OCI-LY1 (cell line): ENCODE measurements around the gene TRRAP.

ENCODE experiments used
- H2AFZ ChIP-seq: fragments of 200-600 bp; sonication (generic), shearing (Covaris generic); 2 replicates; pipeline ENCODE4 v1.6.0; 2014; ENCODE audit warnings: antibody characterized with exemption, mild to moderate bottlenecking, low read length
- H3F3A ChIP-seq: fragments of 200-600 bp; sonication (generic), shearing (Covaris generic); 2 replicates; pipeline ENCODE4 v1.6.0; 2014; ENCODE audit warnings: mild to moderate bottlenecking, antibody characterized with exemption, low read length, moderate library complexity; ENCODE audit not compliant: insufficient read depth
- H3K27ac ChIP-seq: fragments of 200-600 bp; sonication (generic); 2 replicates; pipeline ENCODE4 v1.5.1; 2014; ENCODE audit warnings: low read length, mixed run types, mild to moderate bottlenecking, low read depth; ENCODE audit not compliant: poor library complexity, severe bottlenecking
- H3K27me3 ChIP-seq: fragments of 200-600 bp; sonication (generic); 2 replicates; pipeline ENCODE4 v1.6.0; 2014; ENCODE audit warnings: antibody characterized with exemption, mild to moderate bottlenecking, low read length, moderate library complexity; ENCODE audit not compliant: insufficient read depth
- H3K36me3 ChIP-seq: fragments of 200-600 bp; sonication (generic); 2 replicates; pipeline ENCODE4 v1.6.1; 2014; ENCODE audit warnings: mild to moderate bottlenecking, antibody characterized with exemption, low read length, moderate library complexity, mixed read lengths; ENCODE audit not compliant: insufficient read depth
- H3K4me1 ChIP-seq: fragments of 200-600 bp; sonication (generic); 2 replicates; pipeline ENCODE4 v1.5.1; 2014; ENCODE audit warnings: mild to moderate bottlenecking, low read length, moderate library complexity; ENCODE audit not compliant: insufficient read depth, severe bottlenecking
- H3K4me2 ChIP-seq: fragments of 200-600 bp; sonication (generic), shearing (Covaris generic); 2 replicates; pipeline ENCODE4 v1.6.1; 2014; ENCODE audit warnings: low read length
- H3K4me3 ChIP-seq: fragments of 200-600 bp; sonication (generic); 2 replicates; pipeline ENCODE4 v1.5.1; 2014; ENCODE audit warnings: low read length, low read depth, mild to moderate bottlenecking, mixed read lengths; ENCODE audit not compliant: poor library complexity, severe bottlenecking
- H3K79me2 ChIP-seq: fragments of 200-600 bp; shearing (Covaris generic); 2 replicates; pipeline ENCODE4 v1.6.1; 2016; ENCODE audit warnings: mixed run types, low read length, mixed read lengths; ENCODE audit not compliant: insufficient read depth
- H3K9ac ChIP-seq: fragments of 200-600 bp; sonication (generic), shearing (Covaris generic); 2 replicates; pipeline ENCODE4 v1.6.1; 2014; ENCODE audit warnings: mild to moderate bottlenecking, low read length, mixed read lengths
- H3K9me2 ChIP-seq: fragments of 200-600 bp; sonication (generic), shearing (Covaris generic); 2 replicates; pipeline ENCODE4 v1.6.1; 2014; ENCODE audit warnings: low read depth, mild to moderate bottlenecking, low read length, mixed read lengths
- H3K9me3 ChIP-seq: fragments of 200-600 bp; shearing (Covaris generic); 2 replicates; pipeline ENCODE4 v1.6.1; 2014; ENCODE audit warnings: low read length, mixed read lengths
- H4K20me1 ChIP-seq: fragments of 200-600 bp; sonication (generic), shearing (Covaris generic); 2 replicates; pipeline ENCODE4 v1.6.0; 2016; ENCODE audit warnings: mild to moderate bottlenecking, low read length; ENCODE audit not compliant: insufficient read depth
- EZH2 ChIP-seq: fragments of 200-600 bp; sonication (generic), shearing (Covaris generic); IDR thresholded peaks from 2 replicates; pipeline ENCODE4 v1.8.0; 2017; ENCODE audit warnings: borderline replicate concordance, mixed run types, mild to moderate bottlenecking, antibody characterized with exemption, low read length, moderate library complexity, mixed read lengths
- TF ChIP-seq, protein P1 (sequence below): fragments of 200-600 bp; sonication (generic), shearing (Covaris generic); IDR thresholded peaks from 2 replicates; pipeline ENCODE4 v1.5.1; 2017; ENCODE audit warnings: mild to moderate bottlenecking, antibody characterized with exemption, low read length, moderate library complexity, mixed read lengths

TRRAP gene

DNA sequence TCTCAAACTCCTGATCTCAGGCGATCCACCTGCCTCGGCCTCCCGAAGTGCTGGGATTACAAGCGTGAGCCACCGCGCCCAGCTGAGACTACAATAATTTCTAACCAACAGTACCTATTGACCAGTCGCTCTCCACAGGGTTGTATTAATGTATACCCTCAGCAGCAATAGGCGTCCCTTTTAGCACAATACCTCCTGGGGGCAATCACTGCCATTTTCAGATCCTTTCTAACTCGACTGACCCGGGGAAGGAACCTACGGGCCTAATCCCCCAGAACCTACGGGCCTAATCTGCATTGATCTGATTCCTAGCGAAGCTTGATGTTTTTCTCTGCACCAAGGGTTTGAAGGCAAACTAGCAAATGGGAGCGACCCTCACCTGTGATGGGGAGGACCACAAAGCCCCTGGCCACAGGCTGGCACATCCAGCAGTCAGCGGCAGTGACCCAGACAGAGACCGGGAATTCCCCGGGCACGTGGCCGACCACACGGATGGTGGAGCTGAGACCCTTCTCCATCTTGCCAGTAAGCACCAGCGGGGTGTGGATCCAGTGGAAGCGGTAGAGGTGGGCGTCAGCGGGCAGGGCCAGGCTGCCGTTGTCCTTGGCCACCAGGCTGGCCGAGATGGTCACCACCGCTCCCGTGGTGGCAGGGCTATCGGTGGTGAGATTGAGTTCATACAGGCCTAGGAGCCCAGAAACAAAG lies 15.5 kb upstream of the TRRAP start:
- TF ChIP-seq, protein P1, sequence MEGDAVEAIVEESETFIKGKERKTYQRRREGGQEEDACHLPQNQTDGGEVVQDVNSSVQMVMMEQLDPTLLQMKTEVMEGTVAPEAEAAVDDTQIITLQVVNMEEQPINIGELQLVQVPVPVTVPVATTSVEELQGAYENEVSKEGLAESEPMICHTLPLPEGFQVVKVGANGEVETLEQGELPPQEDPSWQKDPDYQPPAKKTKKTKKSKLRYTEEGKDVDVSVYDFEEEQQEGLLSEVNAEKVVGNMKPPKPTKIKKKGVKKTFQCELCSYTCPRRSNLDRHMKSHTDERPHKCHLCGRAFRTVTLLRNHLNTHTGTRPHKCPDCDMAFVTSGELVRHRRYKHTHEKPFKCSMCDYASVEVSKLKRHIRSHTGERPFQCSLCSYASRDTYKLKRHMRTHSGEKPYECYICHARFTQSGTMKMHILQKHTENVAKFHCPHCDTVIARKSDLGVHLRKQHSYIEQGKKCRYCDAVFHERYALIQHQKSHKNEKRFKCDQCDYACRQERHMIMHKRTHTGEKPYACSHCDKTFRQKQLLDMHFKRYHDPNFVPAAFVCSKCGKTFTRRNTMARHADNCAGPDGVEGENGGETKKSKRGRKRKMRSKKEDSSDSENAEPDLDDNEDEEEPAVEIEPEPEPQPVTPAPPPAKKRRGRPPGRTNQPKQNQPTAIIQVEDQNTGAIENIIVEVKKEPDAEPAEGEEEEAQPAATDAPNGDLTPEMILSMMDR, result no peak

DNA sequence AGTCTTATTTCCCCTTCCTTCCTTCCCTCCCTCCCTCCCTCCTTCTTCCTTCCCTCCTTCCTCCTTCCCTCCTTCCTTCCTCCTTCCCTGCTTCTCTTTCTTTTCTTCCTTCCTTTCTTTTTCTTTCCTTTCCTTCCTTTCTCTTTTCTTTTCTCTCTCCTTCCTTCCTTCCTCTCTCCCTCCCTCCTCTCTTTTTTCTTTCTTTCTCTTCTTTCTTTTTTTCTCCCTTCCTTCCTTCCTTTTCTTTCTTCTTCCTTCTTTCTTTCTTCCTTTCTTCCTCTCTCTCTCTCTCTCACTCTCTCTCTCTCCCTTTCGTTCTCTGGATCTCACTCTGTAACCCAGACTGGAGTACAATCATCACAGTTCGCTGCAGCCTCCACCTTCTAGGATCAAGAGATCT lies 14.7 kb upstream of the TRRAP start:
- peaks cover 13% of the 10 kb centered on the region for H3K27me3 ChIP-seq
- no peaks in the 10 kb centered on the region for H3K4me1 ChIP-seq
- no peaks in the 10 kb centered on the region for H3K9me2 ChIP-seq
- no peaks in the 10 kb centered on the region for H3K79me2 ChIP-seq
- H2AFZ ChIP-seq, result no peak overlapping the region
- no peak overlapping the region for H3K4me3 ChIP-seq
- TF ChIP-seq EZH2, result no peak
- TF ChIP-seq, protein P1, result no peak
- no peaks in the 10 kb centered on the region for H3F3A ChIP-seq
- H3K27ac ChIP-seq, result no peak overlapping the region
- H3K9ac ChIP-seq, result no peak overlapping the region
- no peaks in the 10 kb centered on the region for H3K9me3 ChIP-seq
- no peaks in the 10 kb centered on the region for H4K20me1 ChIP-seq
- no peaks in the 10 kb centered on the region for H3K36me3 ChIP-seq
- no peak overlapping the region for H3K4me2 ChIP-seq

More for the DNA sequence above, 15.5 kb upstream of the TRRAP start:
- no peak overlapping the region for H2AFZ ChIP-seq
- no peak overlapping the region for H3K4me2 ChIP-seq
- H3K4me3 ChIP-seq, result no peak overlapping the region
- peaks cover 9% of the 10 kb centered on the region for H3K27me3 ChIP-seq
- no peaks in the 10 kb centered on the region for H3K79me2 ChIP-seq
- no peaks in the 10 kb centered on the region for H3K9me3 ChIP-seq
- no peak overlapping the region for H3K9ac ChIP-seq
- H3K4me1 ChIP-seq, result no peaks in the 10 kb centered on the region
- H3K36me3 ChIP-seq, result no peaks in the 10 kb centered on the region
- H4K20me1 ChIP-seq, result no peaks in the 10 kb centered on the region
- H3K9me2 ChIP-seq, result no peaks in the 10 kb centered on the region
- no peaks in the 10 kb centered on the region for H3F3A ChIP-seq
- H3K27ac ChIP-seq, result no peak overlapping the region

DNA sequence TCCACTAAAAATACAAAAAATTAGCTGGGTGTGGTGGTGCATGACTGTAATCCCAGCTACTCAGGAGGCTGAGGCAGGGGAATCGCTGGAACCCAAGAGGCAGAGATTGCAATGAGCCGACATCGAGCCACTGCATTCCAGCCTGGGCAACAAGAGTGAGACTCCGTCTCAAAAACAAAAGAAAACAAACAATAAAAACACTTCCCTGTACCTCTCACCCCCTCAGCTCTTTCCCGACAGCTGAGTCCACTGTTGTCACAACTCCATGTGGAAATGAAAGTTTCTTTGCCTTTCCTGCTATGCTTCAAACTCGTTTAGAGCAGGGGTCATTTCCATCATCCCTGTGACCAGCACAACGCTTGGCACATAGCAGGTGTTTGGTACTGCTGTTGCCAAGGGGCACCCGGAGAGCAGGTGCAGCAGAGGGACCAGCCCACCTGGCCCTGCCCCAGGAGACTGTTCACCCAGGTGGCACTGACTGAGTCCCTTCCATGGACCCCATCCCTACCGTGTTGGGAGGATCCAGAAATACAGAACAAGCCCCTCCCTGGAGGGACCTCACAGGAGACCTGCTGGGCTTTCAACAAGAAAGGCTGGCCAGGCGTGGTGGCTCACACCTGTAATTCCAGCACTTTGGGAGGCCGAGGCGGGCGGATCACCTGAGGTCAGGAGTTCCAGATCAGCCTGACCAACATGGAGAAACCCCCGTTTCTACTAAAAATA lies 13.4 kb upstream of the TRRAP start:
- H3K4me3 ChIP-seq, result no peak overlapping the region
- H3F3A ChIP-seq, result no peaks in the 10 kb centered on the region
- no peaks in the 10 kb centered on the region for H4K20me1 ChIP-seq
- no peak overlapping the region for H3K27ac ChIP-seq
- H3K36me3 ChIP-seq, result no peaks in the 10 kb centered on the region
- H2AFZ ChIP-seq, result no peak overlapping the region
- H3K9me3 ChIP-seq, result no peaks in the 10 kb centered on the region
- no peak for TF ChIP-seq EZH2
- TF ChIP-seq, protein P1, result no peak
- no peaks in the 10 kb centered on the region for H3K79me2 ChIP-seq
- H3K4me1 ChIP-seq, result no peaks in the 10 kb centered on the region
- H3K27me3 ChIP-seq, result peaks cover 23% of the 10 kb centered on the region
- no peak overlapping the region for H3K9ac ChIP-seq
- no peak overlapping the region for H3K4me2 ChIP-seq
- H3K9me2 ChIP-seq, result no peaks in the 10 kb centered on the region
